NCI-H2196 treated with DMSO at 0.1 percent for 48 hours (cell line): ENCODE results near the gene TEAD1.

Source experiments
- DNase-seq: peaks from one replicate; lab custom pipeline; 2025; ENCODE audit not compliant: unreplicated experiment; lab: John Stamatoyannopoulos, UW

TEAD1 gene

GRCh38 chr11:12685229-12685628, 11.0 kb downstream of the TEAD1 start:
- DNase-seq = no peak

DNA sequence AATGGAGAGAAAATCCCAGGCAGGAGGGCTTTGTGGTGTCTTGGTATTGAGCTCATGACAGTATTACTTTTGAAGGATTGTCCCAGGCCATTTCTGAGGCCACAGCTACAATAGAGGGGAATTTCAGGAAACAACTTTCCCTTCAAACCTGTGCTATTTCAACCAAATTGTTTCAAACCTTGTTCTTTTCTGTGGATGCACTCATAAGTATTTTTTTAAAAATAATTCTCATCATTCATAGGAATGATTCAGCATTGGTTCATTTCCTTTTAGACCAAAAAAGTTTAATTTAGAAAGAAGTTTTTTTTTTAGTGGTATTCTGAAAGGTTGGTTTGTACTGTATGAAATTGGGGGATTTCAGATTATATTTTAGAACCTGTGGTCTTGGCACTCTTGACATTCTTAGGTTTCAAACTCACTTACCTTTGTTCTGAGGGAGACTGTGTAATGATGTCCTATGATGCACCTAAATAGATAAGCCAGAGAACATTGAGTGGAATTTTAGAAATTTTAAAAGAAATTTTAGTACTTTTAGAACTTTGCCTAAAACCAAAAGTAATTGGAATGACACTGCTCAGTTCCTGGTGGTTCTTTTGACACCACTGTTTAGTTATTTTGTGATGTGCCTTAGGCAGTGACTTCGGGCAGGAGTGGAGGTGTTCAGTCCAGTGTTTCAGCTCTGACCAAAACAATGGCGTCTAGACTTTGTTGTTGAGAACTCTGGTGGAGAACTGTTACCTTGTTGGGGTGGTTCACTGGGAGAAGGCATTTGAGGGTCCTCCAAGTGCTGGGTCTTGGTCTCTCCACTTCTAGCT, 12.2 kb downstream of the TEAD1 start:
- no peak for DNase-seq

DNA sequence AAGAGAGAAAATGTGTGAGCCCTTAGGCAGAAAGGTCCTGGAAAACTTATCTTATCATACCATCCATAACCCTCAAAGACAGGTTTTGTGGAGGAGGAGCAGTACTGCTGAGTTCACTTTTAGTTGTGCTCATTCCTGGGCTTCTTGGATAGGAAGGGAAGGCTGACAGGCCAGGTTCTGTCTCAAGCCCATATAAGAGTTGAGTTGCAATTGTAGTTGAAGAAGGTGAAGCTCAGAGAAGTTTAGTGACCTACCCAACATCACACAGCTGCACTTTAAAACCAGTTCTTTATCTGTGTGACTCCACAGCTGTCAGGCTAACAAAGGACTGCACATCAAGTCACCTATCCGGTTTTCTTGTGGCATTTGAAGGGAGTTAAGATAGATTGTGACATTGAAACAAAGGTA, 13.0 kb downstream of the TEAD1 start:
- no peak for DNase-seq

GRCh38 chr11:12687740-12688139, 13.5 kb downstream of the TEAD1 start:
- no peak for DNase-seq

DNA sequence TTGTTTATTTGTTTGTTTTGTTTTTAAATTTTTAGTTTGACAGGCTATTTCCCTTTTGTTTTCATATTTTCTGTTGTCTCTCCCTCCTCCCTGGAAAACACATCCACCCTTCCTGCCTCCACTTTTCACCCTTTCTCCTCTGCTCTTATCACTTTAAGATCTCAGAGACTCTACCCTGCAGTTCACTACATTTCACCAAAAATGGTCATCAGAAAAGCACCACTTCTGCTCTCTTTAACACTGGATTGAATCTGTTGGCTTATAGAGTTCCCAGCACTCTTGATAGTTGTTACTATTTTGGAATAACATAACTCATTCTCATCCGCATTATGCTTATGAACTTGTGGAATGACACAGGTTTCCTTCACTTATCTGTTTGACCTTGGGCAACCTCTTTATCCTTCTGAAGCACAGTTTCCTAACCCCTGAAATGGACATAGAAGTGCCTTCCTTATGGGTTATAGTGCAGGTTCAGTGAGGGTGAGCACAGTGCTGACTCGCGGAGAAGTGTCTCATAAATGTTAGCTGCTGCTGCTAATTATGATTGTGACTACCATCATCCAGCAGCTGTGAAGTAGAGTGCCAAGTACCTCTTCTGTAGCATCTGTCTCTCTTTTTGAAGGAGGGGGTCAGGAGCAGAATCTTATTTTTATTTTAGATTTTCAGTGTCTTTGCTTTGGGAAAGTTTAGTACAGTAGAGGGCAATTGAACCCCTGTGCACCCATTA, 15.0 kb downstream of the TEAD1 start:
- DNase-seq = no peak

DNA sequence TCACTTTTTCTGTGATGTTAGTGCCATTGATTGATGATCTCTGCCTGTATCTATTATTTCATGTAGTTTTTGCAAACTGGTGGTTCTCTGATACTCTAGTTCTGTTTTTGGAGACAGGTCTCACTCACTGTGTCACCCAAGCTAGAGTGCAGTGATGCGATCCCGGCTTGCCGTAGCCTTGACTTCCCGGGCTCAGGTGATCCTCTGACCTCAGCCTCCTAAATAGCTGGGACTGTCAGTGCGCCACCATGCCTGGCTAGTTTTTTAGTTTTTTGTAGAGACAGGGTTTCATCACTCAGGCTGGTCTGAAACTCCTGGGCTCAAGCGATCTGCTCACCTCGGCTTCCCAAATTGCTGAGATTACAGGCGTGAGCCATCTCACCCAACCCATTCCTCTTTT, 16.4 kb downstream of the TEAD1 start:
- DNase-seq = no peak

DNA sequence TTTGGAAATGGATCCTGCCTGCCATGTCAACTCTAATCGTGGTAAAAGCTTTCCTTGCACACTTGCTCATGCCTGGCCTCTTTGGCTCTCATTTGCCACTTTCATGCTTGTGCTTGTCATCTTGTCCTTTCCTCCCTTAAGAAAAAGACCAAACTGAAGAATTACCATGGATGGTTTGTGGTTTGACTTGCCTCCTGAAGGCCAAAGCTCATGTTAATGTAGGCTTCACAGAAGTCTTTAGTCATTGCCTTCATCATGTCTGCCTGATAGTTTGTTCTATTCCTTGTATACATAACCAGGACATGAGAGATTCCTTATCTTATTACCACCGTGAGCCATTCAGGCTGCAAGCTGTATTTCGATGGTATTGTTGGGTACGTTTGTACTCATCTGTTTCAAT, 17.3 kb downstream of the TEAD1 start:
- DNase-seq = no peak

DNA sequence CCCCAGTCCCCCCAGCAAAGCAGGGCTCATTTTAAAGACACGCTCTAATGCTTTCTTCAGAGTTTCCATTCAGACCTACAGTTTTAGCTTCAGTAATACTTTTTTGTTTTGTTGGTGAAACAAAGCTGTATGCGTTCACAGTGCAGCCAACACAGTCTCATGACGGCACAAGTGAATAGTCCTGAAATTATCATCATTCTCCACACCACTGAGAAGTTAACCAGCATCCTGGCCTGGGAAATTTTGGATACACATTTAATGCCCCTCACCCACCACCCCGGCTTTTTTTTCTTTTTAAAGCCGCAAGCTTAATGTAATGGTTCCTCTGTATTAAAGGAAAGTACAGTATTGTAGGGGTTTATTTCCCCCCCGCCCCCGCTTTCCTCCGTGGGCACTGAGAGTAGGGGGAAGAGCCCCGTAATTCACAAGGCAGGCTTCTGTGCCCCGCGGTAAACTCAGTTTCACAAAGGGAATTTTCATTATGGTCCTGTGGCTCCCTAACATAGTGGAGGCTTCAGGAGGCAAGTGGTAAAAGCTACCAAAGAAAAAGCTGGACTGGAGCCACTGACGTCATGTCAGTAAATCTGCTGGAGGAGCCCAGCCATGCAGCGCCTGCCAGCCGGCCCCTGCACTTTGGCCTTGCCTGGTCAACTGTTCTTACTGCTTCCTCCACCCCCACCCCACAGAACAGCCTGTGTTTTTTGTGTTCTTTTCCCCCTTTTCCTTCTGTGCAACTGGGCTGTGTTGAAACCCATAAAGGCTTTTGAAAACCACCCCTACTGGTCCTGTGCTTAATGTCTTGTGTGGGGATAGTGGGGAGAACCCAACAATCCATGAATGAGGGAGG, 18.2 kb downstream of the TEAD1 start:
- peak; percentile 85 for DNase-seq

DNA sequence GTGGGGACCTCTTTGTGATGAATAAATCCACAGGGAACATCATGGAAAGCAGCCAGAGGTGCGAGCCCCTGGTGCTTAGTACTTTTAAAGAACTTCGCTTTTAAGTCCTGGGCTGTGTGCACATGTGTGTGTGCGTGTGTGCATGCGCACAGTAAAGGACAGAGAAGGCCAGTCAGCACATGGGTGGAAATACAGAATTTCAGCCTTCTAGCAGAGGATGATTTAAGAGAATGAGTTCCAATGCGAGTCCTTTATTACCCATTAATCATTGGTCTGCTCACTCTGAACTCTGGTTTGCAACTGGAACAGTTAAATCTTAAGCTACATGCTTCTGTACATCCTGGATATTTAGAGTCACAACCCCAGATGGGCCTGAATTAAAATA, 18.9 kb downstream of the TEAD1 start:
- no peak for DNase-seq

GRCh38 chr11:12693479-12694182, 19.4 kb downstream of the TEAD1 start:
- DNase-seq = peak; percentile 74

DNA sequence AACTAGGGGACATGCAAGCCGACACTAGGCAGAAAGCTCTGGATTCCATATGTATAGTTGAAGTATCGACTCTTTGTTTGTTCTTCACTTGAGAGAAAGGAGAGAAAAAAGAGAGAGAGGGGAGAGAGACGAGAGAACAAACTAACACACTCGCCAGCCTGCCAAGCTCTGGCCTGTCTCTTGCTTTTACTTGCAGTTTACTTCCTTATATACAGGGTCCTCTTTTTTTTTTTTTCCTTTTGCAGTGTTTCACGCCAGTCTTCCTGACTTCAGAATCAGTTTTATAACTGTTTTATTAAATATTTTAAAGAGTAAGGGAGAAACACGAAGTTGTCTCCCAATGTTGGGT, 19.9 kb downstream of the TEAD1 start:
- peak; percentile 46 for DNase-seq

DNA sequence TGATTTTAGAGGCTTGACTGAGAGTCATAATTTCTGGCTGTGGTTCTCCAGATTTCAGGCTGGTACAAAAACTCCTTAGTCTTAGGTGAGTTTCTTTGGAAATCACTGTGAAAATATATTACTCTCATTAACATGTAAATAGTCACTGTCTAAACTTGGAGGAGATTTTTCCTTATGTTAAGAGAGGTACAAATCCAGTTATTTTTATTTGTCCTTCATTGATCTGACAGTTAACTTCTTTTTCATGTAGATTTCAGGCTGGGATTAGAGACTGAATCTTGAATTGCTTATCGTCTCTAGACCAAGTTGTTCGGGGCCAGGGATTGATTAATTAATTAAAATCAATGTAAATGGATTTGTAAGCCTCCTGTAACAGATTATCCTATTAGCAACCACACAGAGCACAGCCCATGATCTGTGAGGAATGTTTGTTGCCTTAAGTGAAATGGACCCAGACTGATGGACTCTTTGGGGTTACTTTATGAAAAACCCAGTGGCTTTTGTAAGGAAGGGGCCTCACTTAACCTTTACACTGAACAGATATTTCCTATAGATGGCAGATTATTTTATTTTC, 21.1 kb downstream of the TEAD1 start:
- no peak for DNase-seq

GRCh38 chr11:12695873-12696272, 21.7 kb downstream of the TEAD1 start:
- no peak for DNase-seq

GRCh38 chr11:12696911-12697581, 22.8 kb downstream of the TEAD1 start:
- DNase-seq = no peak

DNA sequence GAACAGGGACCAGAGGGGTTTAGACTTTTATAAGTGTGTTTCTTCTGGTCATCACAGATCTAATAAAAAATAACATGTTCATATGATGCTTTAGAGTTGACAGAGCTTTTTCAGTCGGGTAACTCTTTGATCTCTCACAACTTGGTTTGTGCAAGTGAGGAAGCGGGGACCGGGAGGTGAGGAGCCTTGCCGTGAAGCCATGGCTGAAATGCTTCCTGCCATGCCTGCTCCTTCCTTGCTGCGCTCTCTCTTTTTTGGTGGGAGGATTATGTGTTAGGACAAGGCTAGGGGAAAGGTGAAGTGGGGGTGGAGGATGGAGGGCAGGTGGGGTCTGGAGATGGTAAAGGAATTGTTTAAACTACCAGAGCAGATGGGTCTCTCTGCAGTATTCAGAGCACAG, 23.8 kb downstream of the TEAD1 start:
- no peak for DNase-seq

DNA sequence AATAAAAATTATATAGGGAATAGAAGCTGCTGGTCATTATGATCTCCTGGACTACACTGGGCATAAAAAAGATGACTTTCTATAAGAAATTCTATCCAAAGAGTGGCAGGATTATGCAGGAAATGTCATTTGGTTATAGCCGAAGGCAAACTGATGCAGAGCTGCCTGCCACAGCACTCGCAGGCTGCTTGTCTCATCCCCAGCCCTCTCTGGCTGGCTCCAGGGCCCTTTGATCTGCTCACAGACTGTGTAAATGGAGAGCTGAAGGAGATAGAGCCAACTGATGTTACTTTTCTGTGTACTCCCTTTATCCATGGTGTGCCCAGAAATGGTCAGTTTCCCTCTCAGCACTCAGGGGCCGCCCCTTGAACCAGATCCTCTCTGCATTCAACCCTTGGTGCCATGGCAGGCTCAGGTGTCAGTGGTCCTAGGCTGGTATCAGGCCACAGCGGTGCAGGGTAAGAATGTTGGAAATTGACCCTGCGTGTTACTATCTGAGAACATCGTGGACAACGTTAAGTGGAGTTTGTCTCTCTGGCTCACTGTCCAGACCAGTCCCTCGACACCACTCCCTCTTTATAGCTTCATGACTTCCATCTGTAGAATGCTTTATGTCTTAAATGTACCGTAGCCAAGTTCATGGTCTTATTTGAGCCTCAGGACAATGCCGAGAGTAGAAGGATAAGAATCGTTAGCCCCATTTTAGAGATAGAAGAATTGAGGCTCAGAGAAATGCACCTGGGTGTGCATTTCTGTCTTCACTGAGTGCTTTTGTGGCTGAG, 27.8 kb downstream of the TEAD1 start:
- no peak for DNase-seq

GRCh38 chr11:12702999-12703453, 28.8 kb downstream of the TEAD1 start:
- DNase-seq = no peak

DNA sequence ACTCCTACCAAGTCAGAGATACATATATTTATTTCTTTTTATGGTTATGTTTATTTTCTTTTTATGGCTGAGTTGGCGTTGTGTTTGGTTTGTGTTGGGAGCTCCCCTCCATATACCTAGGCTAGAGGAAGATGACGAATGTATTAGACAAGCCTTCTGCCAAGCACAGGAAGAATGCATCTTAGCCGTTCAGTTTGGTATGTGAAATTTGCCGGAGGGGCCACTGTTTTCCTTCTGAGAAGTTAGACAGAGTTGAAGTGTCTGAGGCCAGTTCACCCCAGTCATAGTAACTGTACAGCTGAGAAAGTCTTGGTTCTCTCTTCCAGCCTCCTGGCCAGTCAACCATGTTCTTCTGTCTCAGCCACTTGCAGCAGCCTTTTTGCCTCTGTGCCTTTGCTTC, 29.8 kb downstream of the TEAD1 start:
- DNase-seq = no peak

DNA sequence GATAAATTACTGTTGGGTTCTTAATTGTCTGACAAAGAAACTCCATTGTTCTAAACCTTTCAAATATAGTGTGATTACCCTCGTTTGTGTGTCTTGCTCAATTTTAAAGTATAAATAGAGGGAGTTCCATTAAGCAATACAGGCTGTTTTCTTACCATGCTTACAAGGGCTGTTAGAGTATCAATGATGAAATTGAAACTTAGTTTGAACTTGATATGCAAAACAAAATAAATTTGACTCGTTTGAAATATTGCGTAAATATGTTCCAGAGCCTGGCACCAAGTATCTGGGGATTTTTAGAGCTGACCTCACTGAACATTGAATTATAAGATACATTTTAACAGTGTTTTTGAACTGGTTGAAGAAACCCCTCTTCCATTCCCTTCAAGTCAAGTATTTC, 31.7 kb downstream of the TEAD1 start:
- DNase-seq = no peak
